HEK293T (cell line): Measurements from ENCODE around the gene P4HA2.

Source experiments
- CTCF ChIA-PET: fragments of 350-600 bp; formaldehyde crosslinking; extraction: SDS; loops from one replicate; lab custom pipeline; 2021; ENCODE audit warnings: antibody characterized with exemption, inconsistent platforms; lab: Yijun Ruan, JAX
- POLR2A ChIA-PET: fragments of 350-600 bp; formaldehyde crosslinking; extraction: SDS; loops from one replicate; lab custom pipeline; 2020; ENCODE audit warnings: antibody characterized with exemption, inconsistent platforms; lab: Yijun Ruan, JAX
- DNase-seq: peaks from one replicate; pipeline ENCODE4 v3.0.0; 2012; ENCODE audit warnings: mixed read lengths; ENCODE audit errors: extremely low spot score
- ARNT ChIP-seq: fragments of 450-650 bp; IDR thresholded peaks from 2 replicates; pipeline ENCODE4 v1.6.1; 2017; ENCODE audit warnings: mild to moderate bottlenecking
- BHLHE40 ChIP-seq: fragments of 450-650 bp; IDR thresholded peaks from 2 replicates; pipeline ENCODE4 v1.6.1; 2016; ENCODE audit warnings: mild to moderate bottlenecking, moderate library complexity, borderline replicate concordance
- CTBP1 ChIP-seq: fragments of 450-650 bp; IDR thresholded peaks from 2 replicates; pipeline ENCODE4 v1.6.1; 2016; ENCODE audit warnings: borderline replicate concordance
- ELF4 ChIP-seq: fragments of 450-650 bp; IDR thresholded peaks from 2 replicates; pipeline ENCODE4 v1.6.1; 2017; ENCODE audit warnings: antibody characterized with exemption
- FOXA1 ChIP-seq: fragments of 450-650 bp; IDR thresholded peaks from 2 replicates; pipeline ENCODE4 v1.6.1; 2016; ENCODE audit warnings: mild to moderate bottlenecking
- FOXK2 ChIP-seq: fragments of 450-650 bp; IDR thresholded peaks from 2 replicates; pipeline ENCODE4 v1.6.1; 2016; ENCODE audit warnings: mild to moderate bottlenecking
- FOXM1 ChIP-seq: fragments of 450-650 bp; IDR thresholded peaks from 2 replicates; pipeline ENCODE4 v1.6.1; 2017; ENCODE audit warnings: mild to moderate bottlenecking, borderline replicate concordance
- HDGF ChIP-seq: fragments of 450-650 bp; IDR thresholded peaks from 2 replicates; pipeline ENCODE4 v1.6.1; 2017; ENCODE audit warnings: antibody characterized with exemption, borderline replicate concordance
- L3MBTL2 ChIP-seq: fragments of 450-650 bp; conservative IDR thresholded peaks from 2 replicates; pipeline ENCODE4 v1.6.1; 2016; ENCODE audit warnings: mild to moderate bottlenecking
- LEF1 ChIP-seq: fragments of 450-650 bp; IDR thresholded peaks from 2 replicates; pipeline ENCODE4 v1.6.1; 2017; ENCODE audit warnings: mild to moderate bottlenecking, borderline replicate concordance
- NFRKB ChIP-seq: fragments of 450-650 bp; IDR thresholded peaks from 2 replicates; pipeline ENCODE4 v1.6.1; 2016; ENCODE audit warnings: mild to moderate bottlenecking, moderate library complexity
- PKNOX1 ChIP-seq: fragments of 450-650 bp; IDR thresholded peaks from 2 replicates; pipeline ENCODE4 v1.6.1; 2016
- SP1 ChIP-seq: fragments of 450-650 bp; IDR thresholded peaks from 2 replicates; pipeline ENCODE4 v1.6.1; 2017
- SUZ12 ChIP-seq: fragments of 450-650 bp; IDR thresholded peaks from 2 replicates; pipeline ENCODE4 v1.6.1; 2016; ENCODE audit warnings: mild to moderate bottlenecking
- TARDBP ChIP-seq: fragments of 450-650 bp; IDR thresholded peaks from 2 replicates; pipeline ENCODE4 v1.6.1; 2016
- ZNF384 ChIP-seq: fragments of 450-650 bp; IDR thresholded peaks from 2 replicates; pipeline ENCODE4 v1.6.1; 2016

P4HA2 gene

DNA sequence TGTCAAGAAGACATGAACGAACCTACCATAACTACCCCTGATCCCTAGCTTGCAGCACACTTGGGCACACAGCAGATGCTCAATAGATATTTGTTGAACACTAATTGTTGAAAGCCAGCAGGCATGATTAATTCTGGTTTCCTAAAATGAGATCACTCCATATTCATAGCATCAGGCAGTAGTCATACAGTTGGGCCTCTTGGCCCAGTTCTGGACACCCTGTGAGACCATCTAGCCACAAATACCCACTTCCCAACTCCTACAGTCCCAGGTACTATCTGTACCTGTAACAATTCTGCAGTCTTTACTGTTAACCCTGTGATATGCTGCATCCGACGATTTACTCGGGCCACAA, 24.2 kb downstream of the P4HA2 start:
- TF ChIP-seq BHLHE40 (no peak), LEF1 (no peak), ELF4 (no peak), TARDBP (no peak), FOXA1 (no peak), FOXK2 (no peak), ARNT (no peak), ZNF384 (no peak), SUZ12 (no peak), L3MBTL2 (no peak), PKNOX1 (no peak), NFRKB (no peak), FOXM1 (no peak), HDGF (no peak), SP1 (no peak), CTBP1 (no peak)
- ChIA-PET CTCF (no interaction called here), POLR2A (interaction anchor here (1.2 kb wide), 1 partner anchor 90 kb away, joined by 3 read pairs; the partner anchor contains the start of gene SLC22A4)
- DNase-seq, result no peak

DNA sequence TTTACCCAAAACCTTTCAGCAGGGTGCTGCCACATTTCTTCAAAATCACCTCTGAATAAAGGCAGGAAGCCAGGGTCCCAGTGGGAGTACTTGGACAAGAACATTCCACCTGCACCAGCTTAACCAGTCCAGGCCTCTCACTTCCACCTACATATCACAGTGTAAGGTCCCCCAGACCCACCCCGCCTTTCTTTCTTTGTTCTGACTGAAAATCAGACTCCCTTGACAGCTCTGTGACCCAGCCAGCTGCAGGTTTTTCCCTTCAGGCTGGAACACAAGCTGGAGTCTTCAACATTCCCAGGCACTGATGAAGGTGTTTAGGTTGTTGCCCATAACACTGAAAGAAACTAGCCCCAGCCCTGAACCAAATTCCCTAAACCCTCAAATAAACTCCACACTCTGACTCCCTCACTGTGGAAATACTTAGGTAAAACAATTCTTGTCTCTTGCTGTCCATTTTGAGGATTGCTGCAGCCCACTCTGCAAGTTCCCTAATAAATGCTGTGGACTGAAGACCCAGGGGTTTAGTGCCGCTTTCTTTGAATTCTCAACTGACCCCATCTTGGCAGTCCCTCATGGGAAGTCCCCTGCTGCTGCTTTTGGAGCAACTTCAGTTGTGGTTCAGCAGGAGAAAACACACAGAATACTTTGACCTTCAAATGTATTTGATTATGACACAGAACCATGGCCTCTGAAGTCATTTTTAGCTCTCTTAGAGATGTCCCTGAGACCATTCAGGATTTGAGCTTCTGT, 24.8 kb downstream of the P4HA2 start:
- no peak for DNase-seq
- no peak for TF ChIP-seq HDGF
- TF ChIP-seq FOXM1, result no peak
- no peak for TF ChIP-seq ZNF384
- TF ChIP-seq PKNOX1, result no peak
- CTCF ChIA-PET, result no interaction called here
- POLR2A ChIA-PET, result interaction anchor here (1.2 kb wide), 1 partner anchor 91 kb away, joined by 3 read pairs; the partner anchor contains the start of gene SLC22A4

DNA sequence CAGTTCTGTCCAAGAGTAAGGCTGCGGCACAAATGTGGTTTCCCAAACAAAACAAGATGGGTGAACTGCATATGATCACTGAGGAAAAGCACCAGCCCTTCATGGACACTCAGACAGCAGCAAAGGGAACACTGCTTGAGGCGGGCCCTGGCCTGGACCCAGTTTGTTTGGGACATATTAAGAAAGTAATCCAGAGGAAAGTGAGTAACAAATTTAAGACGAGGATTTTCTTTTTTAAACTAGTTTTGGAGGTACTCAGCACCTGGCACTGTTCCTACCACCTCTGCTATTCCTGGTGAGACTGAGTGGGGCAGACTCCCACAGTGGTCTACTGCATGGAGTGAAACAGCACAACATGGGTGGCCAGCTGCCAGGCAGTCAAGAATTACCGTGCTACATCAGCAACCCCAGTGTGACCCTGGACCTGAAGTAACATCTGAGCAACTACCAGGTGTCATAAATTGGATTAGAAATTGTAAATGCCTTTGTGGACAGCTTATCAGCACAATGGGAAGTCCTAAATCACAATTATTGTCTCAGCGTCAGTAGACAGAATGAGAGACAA, 28.5 kb downstream of the P4HA2 start:
- CTCF ChIA-PET, result no interaction called here
- DNase-seq, result no peak
- POLR2A ChIA-PET, result interaction anchor here (0.6 kb wide), 1 partner anchor 95 kb away, joined by 3 read pairs; the partner anchor contains the start of gene SLC22A4
- TF ChIP-seq ZNF384 (no peak), CTBP1 (no peak), FOXM1 (no peak)

- ChIA-PET CTCF (no interaction called here), POLR2A (interaction anchor here (0.6 kb wide), 1 partner anchor 95 kb away, joined by 3 read pairs; the partner anchor contains the start of gene SLC22A4)
- DNase-seq, result no peak
- TF ChIP-seq BHLHE40 (no peak), ZNF384 (no peak), ELF4 (no peak), SP1 (no peak), CTBP1 (no peak), LEF1 (no peak)
These were observed 29.1 kb downstream of the P4HA2 start for GRCh38 chr5:132198571-132198970.

DNA sequence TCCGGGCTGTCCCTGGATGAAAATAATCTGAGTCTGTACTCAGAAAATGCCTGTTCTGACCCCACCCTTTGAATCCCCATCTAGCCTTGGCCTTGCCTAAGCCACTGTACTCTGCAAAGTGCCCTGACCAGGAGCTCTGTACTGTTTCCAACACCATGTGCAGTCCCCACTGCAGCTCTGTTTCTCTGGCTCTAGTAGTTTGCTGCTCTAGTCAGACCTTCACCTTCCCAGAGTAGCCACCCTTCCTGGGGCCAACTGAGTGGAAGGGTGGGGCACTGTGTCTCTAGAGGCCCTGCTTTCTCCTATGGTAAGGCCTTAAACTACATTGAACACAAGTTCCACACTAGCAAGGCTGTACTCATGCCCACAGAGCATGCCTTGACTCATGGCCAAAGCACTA, 31.9 kb downstream of the P4HA2 start:
- no peak for DNase-seq
- POLR2A ChIA-PET, result no interaction called here
- CTCF ChIA-PET, result no interaction called here
- TF ChIP-seq HDGF (no peak), ELF4 (no peak), LEF1 (no peak), FOXA1 (no peak), NFRKB (no peak), BHLHE40 (no peak), CTBP1 (no peak), L3MBTL2 (no peak), FOXM1 (no peak), SP1 (no peak), SUZ12 (no peak), ZNF384 (no peak), ARNT (no peak), TARDBP (no peak), FOXK2 (no peak), PKNOX1 (no peak)

GRCh38 chr5:132193165-132193694, 34.4 kb downstream of the P4HA2 start:
- no peak for DNase-seq
- CTCF ChIA-PET, result no interaction called here
- TF ChIP-seq FOXM1 (no peak), BHLHE40 (no peak), ELF4 (no peak), TARDBP (no peak), FOXA1 (no peak), L3MBTL2 (no peak), LEF1 (no peak), SP1 (no peak), ZNF384 (no peak), SUZ12 (no peak), CTBP1 (no peak), NFRKB (no peak), HDGF (no peak), PKNOX1 (no peak), FOXK2 (no peak), ARNT (no peak)
- POLR2A ChIA-PET, result interaction anchor here (1.1 kb wide), 1 partner anchor 100 kb away, joined by 4 read pairs; no protein-coding TSS in a partner anchor
